HG02870 (cell line): ENCODE results near the gene RICTOR.

Experiments used
- ATAC-seq: cut with Tn5 transposase; IDR thresholded peaks from one replicate; pipeline ENCODE4 v1.9.1; 2021; ENCODE audit warnings: mild to moderate bottlenecking, moderate library complexity; ENCODE audit not compliant: unreplicated experiment

RICTOR gene

GRCh38 chr5:39100851-39101396 lies 26.7 kb upstream of the RICTOR start:
- ATAC-seq = no peak

GRCh38 chr5:39100301-39100850 lies 26.2 kb upstream of the RICTOR start:
- ATAC-seq = no peak

DNA sequence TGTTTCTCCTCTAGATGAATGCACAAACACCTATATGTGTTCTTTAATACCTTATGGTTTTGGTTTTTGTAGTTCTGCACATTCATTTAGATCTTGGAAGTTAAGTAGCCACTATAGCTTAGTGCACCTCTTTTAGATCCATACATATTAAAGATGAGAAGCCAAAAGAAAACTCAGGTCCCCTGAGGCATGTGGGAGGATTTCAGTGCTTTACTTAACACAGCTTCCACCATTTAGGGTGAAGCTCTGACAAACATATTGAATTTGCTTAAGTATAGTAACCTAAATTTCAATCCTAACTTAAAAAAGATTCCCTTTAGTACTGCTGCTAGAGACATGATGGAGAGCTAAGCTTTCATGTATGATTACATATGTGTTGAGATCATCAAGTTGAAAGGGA lies 25.6 kb upstream of the RICTOR start:
- no peak for ATAC-seq

DNA sequence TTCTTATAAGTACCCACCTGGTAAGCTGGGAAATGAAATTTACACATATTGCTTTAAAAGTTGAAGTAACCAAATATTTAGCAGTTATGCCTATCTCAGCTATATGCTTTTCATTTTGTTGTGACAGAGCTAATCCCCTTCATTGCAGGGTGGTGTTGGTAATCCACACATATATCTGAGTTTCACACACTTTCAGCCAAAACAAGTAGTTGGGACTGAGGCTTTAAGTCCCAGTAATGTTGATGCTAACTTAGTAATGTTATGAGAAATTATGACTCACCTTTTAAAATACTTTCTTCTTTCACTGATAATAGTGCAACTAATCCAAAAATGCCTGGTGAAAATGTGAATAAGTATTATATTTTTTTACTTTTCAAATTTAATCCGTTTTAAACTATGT lies 19.2 kb upstream of the RICTOR start:
- no peak for ATAC-seq

DNA sequence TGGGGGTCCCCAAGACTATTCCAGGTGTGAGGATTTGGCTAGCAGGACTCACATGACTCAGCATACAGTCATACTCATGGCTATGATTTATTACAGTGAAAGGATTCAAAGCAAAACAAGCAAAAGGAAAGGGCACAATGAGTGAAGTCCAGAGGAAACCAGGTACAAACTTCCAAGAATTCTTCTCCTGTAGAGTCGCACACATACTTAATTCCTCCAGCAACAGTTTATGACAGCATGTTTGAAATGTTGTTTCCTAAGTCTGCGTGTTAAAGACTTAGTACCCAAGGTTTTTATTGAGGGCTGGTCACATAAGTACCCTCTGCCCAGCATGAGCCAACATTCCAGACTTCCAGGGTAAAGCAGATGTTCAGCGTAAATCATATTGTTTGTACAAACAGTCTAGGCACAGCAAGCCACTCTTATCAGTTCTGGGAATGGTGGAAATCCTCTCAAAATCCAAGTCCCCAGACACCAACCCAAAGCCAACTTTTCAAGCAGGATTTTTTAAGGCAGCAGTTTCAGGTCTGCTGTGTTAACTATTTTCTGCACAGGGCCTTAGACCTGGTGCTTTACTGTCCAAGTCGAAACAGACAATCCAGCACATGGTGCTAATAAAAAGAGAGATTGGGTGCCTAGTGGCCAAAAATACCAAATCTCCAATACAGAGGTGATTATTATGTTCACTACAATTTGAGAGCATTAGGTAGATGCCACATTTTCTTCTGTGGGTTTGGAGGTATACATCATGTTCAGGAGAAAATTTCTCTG lies 18.6 kb upstream of the RICTOR start:
- no peak for ATAC-seq

DNA sequence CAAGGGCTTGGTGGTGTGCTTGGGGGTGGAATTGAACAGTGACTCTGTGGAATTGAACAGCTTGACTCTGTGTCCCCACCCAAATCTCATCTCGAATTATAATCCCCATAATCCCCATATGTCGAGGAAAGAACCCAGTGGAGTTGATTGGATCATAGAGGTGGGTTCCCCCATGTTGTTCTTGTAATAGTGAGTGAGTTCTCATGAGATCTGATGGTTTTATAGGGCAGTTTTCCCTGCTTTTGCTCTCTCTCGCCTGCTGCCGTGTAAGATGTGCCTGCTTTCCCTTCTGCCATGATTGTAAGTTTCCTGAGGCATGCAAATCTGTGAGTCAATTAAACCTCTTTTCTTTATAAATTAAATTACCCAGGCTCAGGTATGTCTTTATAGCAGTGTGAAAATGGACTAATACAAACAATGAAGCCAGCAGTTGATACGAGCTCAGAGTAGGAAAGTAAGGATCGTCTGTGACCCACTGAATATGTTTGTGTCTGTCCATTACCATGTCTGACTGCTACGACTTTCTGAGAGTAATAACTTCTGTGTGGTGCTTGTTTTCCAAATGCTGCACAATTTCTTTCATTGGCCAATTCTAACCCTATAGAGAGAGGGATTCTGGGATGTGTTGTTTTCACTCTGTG lies 17.9 kb upstream of the RICTOR start:
- ATAC-seq = no peak

GRCh38 chr5:39083968-39084367 lies 9.8 kb upstream of the RICTOR start:
- ATAC-seq = no peak

DNA sequence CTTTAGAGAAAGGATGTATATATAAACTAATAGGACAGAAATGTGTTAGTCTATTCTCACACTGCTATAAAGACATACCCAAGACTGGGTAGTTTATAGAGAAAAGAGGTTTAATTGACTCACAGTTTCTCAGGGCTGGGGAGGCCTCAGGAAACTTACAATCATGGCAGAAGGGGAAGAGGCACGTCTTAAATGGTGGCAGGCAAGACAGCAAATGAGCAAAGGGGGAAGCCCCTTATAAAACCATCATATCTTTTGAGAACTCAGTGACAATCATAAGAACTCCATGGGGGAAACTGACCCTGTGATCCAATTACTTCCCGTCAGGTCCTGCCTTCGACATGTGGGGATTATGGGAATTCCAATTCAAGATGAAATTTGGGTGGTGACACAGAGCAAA lies 8.8 kb upstream of the RICTOR start:
- ATAC-seq = no peak

DNA sequence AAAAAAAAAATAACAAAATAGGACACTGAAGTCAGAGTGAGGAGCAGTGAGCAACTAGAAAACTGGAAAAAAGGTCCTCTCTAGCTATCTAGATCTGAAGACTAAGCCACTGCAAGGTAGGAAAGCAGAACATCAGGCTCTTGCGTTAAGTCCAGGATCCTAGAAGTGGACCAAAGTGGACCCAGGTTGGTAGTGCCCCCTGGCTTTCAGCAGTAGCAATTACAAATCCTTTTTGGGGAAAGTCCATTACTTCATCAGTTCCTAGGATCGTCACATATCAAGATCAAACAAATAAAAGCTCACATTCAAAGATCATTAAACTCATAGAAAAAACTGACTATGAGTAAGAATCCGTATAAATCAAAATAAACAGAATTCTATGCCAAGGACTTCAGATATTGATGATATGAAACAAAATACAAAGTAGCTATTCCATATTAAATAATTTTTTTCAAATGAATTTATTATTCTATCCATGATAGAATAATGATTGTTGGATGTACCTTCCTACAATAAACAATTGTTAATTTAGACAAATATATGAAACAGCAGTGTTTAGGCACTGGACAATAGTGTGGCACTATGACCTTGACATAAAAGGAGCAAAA lies 6.5 kb upstream of the RICTOR start:
- no peak for ATAC-seq

DNA sequence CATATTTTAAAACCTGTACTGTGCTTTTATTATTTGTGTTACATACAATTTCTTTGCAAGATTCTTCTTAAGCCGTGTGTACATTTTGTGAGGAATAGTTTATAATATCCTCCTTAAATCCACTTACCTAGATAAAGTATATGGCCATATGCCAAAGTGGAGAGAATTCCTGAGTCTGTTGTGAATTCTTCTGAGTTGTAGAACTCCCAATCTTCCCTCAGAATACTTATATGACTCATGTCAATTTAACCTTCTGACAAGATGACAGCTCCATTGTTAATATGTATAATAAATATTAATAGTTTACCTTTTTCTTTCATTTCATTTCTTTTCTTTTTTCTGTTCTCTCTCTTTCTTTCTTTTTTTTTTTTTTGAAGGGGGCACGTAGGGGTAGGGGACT lies 6.0 kb upstream of the RICTOR start:
- ATAC-seq = no peak

- no peak for ATAC-seq
Observed at GRCh38 chr5:39079147-39079546, 4.9 kb upstream of the RICTOR start.

- ATAC-seq = peak; percentile 14
Observed at GRCh38 chr5:39076757-39077728, 2.8 kb upstream of the RICTOR start.

DNA sequence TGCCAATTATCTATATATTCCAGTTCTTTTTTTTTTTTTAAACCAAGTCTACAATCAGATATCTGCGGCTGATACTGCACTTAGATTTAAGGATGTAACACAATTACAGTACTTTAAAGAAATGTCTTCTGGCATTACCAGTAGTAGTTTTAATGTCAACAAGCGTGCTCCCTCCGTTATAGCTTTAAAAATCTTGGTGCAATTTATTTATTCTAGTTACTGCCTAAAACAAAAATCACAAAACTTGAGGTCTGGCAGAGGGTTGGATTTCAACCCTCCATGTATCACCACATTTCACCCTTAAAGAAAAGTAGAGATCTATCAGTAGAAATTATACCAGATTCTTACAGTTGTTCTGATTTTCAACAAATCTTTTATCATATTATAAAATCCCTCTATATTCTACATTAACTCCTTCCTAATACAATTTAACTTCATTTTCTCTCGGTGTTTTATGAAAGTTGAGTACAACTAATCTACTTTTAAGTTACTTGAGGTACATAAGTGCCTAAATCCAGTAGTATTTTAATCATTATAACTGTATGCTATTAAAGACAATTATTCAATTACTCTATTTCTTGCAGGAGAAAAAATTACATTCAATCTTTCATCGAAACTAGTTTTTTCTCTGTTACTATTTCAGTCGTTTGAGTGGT lies 2.0 kb upstream of the RICTOR start:
- no peak for ATAC-seq

- peak; percentile 22 for ATAC-seq
Observed at GRCh38 chr5:39073767-39074016, 507 bp downstream of the RICTOR start.

DNA sequence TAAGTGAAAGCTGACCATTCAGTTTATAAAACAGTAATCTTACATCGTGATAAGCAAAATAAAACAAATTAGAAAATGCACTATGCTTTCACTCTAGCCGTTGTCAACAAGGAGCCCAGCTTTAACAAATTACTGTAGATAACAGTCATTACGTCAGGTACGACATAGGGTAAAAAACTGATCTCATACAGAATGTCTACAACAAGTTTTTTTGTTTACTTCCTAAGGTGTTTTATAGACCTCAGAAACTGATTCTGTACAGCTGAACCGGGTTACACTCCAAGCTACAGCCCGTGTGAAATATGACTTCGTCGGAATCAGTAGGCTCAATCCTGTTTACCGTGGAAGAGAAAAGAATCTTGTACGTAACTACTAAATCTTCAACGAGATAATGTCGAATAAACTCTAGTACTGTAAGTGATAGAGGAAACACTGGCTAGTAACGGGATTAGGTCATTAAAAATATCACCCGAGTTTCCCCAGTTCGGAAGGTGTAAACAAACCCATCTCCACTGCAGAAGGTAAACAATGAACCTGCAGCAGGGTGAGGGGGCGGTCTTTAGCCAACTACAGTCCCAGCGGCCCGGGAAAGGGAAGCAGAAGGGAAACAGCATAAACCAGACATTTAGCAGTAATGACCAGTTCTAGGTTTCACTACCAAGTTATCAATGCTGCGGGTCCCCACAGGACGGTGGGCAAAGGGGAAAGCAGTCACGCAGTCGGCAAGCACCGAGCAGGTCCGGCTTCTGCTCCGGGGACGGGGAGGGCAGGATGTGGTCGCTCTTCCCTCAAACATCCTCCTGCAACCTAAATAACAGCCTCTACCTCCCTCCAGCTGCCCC lies 1.1 kb downstream of the RICTOR start:
- ATAC-seq = peak; percentile 39

DNA sequence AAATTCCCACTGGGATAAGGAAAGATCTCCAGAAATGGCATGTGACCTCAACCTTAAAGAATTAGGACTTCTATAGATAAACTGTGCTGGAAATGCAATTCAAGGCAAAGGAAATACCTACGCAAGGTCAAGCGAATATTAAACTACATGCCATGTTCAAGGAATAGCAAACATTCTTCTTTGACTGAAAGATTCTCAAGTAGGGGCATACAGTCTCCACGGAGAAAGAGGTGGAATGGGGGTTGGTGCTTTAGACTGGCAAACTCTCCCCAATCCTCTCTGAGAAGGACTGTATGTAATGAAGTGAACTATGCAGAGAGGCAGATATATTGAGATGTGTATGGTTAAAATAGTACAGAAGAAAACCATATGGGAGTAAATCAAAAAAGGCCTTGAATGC lies 6.1 kb downstream of the RICTOR start:
- ATAC-seq = no peak

- no peak for ATAC-seq
Observed at GRCh38 chr5:39064450-39064849, 9.7 kb downstream of the RICTOR start.

DNA sequence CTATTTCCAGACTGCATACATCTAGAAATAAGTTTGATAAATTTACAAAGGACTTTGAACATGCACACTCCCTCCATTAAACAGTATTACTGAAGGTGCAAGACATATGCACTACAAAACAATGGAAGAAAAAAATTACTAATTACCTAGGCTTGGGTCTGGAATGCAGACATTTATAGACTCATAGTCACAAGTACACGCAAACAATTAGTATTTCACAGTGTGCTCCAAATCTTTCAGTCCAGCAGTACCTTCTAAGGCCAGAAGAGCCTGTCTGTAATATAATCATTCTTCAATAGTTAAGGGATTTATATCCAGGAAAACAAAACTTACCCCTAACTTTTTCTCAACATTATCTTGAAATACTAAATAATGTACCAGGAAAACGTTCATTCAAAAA lies 11.2 kb downstream of the RICTOR start:
- no peak for ATAC-seq

DNA sequence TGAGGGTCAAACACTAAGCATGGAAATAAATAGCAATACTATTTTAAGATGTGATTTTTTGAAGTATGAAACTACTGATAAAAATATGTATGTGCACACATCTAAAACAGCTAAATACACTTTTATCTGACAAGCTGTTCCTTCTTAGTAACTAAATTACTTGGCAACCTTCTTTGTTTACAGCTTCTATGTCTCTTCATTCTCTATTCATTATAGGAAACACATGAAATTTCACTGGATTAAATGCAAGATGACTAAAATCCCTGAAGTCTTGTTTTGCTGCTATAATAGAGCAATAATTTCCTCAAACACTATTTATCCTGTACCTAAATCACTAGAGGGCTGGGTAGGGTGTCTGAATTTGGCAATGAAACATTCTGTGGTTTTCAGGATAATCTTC lies 11.7 kb downstream of the RICTOR start:
- no peak for ATAC-seq
